Measurements from ENCODE around the gene IGSF5. TPM values are rescaled to one million over a fixed set of nuclear protein-coding genes. Genes with fewer than 3 reads are reported as not detected.

IGSF5 gene
- total and polyA plus RNA-seq, 10 of the 15 experiments (the other 5 are each of a cell fraction or from before 2014, with no cell fraction given) = not detected

DNA sequence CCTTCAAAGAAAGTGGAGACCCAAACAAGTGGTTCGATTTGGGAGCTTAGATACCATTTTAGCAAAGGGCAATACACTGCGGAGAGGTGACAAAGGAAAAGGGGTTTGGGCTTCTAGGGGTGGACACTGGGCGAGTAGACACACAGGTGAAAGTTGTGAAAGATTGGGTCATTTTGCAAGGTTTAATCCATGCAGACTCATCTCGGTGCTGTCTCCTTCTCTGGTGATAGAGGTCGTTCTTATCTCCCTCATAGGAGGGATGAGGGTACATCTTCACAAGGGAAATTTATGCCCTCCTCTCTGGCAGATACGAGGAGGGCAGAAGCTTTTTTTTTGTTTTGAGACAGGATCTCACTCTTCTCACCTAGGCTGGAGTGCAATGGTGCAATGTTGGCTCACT is 6.4 kb upstream of the IGSF5 start:
- Histone ChIP-seq H3K4me1 (ENCODE audit: control insufficient read depth, insufficient read depth, low read length) (no peaks in the 10 kb centered on the region), H3K9ac (ENCODE audit: control insufficient read depth, insufficient read depth, low read length) (no peak overlapping the region), H3K9me3 (replicated peaks; ENCODE audit: control insufficient read depth, insufficient read depth, low read length) (no peaks in the 10 kb centered on the region; the same call in 2 of the 3 replicates), H3K27me3 (replicated peaks in 1 of 2; ENCODE audit: control insufficient read depth in 2 of 2, insufficient read depth in 2 of 2, low read length in 1 of 2) (no peaks in the 10 kb centered on the region), H3K4me2 (ENCODE audit: control insufficient read depth, insufficient read depth) (no peak overlapping the region), H3K36me3 (ENCODE audit: control insufficient read depth in 2 of 2, insufficient read depth in 2 of 2, low read length in 1 of 2) (no peaks in the 10 kb centered on the region), H2AFZ (ENCODE audit: control insufficient read depth, low read depth, low read length) (no peak overlapping the region), H4K20me1 (ENCODE audit: control insufficient read depth, insufficient read depth) (no peaks in the 10 kb centered on the region), H3K4me3 (no peak overlapping the region), H3K27ac (ENCODE audit: control insufficient read depth, insufficient read depth) (no peak overlapping the region), H3K79me2 (ENCODE audit: control insufficient read depth, insufficient read depth, low read length) (no peaks in the 10 kb centered on the region)
- ChIA-PET SMC1A (ENCODE audit: uncharacterized antibody, unreplicated experiment) (no interaction called here), CTCF (no interaction called here), RAD21 (ENCODE audit: unreplicated experiment) (no interaction called here), POLR2A (no interaction called here)
- intact Hi-C loops (cut with micrococcal nuclease; ENCODE audit: unreplicated experiment) = no loop called here
- in situ Hi-C loops (cut with MboI) = no loop called here
- WGBS (ENCODE audit: insufficient coverage, insufficient replicate concordance, low lambda C conversion rate, missing lambda C conversion rate) = 8% methylated on average over 6 of the region's 6 CpGs
- DNase-seq (ENCODE audit: low read depth, low spot score) (no peak), ATAC-seq (no peak), FAIRE-seq (no peak)
- no TSS peak for BruUV-seq (replicated peaks)
- TF ChIP-seq JUNB (IDR thresholded peaks at IDR 0.05) (no peak), EGR1 (IDR thresholded peaks at IDR 0.05; ENCODE audit: borderline replicate concordance in 1 of 2, low read depth in 2 of 2, low read length in 2 of 2) (no peak), NKRF (conservative IDR thresholded peaks at IDR 0.05) (no peak), BHLHE40 (IDR thresholded peaks at IDR 0.05; ENCODE audit: borderline replicate concordance in 1 of 2, low read depth in 2 of 2, low read length in 1 of 2) (no peak), STAT1 (conservative IDR thresholded peaks at IDR 0.05) (no peak), IRF4 (IDR thresholded peaks at IDR 0.05; ENCODE audit: low read depth, low read length) (no peak), BACH1 (IDR thresholded peaks at IDR 0.05; ENCODE audit: borderline replicate concordance) (no peak), PAX8 (IDR thresholded peaks at IDR 0.05) (no peak), ZBTB11 (CRISPR knock-in tag; IDR thresholded peaks at IDR 0.05) (no peak), NFIC (IDR thresholded peaks at IDR 0.05; ENCODE audit: low read depth, low read length) (no peak), CREM (IDR thresholded peaks at IDR 0.05; ENCODE audit: low read depth) (no peak), MTA2 (IDR thresholded peaks at IDR 0.05; ENCODE audit: low read depth) (no peak), WRNIP1 (IDR thresholded peaks at IDR 0.05; ENCODE audit: borderline replicate concordance, low read depth, low read length) (no peak), ESRRA (IDR thresholded peaks at IDR 0.05; ENCODE audit: low read length) (no peak), CEBPB (IDR thresholded peaks at IDR 0.05; ENCODE audit: borderline replicate concordance in 1 of 2, low read depth in 2 of 2, low read length in 2 of 2) (no peak)
- TF ChIP-seq, protein P1, sequence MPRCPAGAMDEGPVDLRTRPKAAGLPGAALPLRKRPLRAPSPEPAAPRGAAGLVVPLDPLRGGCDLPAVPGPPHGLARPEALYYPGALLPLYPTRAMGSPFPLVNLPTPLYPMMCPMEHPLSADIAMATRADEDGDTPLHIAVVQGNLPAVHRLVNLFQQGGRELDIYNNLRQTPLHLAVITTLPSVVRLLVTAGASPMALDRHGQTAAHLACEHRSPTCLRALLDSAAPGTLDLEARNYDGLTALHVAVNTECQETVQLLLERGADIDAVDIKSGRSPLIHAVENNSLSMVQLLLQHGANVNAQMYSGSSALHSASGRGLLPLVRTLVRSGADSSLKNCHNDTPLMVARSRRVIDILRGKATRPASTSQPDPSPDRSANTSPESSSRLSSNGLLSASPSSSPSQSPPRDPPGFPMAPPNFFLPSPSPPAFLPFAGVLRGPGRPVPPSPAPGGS (IDR thresholded peaks at IDR 0.05; ENCODE audit: borderline replicate concordance, insufficient read depth, low read depth, low read length, poor library complexity, severe bottlenecking) = no peak
- TF ChIP-seq, protein P2, sequence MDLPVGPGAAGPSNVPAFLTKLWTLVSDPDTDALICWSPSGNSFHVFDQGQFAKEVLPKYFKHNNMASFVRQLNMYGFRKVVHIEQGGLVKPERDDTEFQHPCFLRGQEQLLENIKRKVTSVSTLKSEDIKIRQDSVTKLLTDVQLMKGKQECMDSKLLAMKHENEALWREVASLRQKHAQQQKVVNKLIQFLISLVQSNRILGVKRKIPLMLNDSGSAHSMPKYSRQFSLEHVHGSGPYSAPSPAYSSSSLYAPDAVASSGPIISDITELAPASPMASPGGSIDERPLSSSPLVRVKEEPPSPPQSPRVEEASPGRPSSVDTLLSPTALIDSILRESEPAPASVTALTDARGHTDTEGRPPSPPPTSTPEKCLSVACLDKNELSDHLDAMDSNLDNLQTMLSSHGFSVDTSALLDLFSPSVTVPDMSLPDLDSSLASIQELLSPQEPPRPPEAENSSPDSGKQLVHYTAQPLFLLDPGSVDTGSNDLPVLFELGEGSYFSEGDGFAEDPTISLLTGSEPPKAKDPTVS (IDR thresholded peaks at IDR 0.05; ENCODE audit: low read depth, low read length) = no peak

All from GM12878 (cell line).